A673 (cell line): ENCODE measurements around the gene CHRNE.

Experiments
- EZH2 ChIP-seq: fragments of 200-600 bp; sonication (generic); IDR thresholded peaks from 2 replicates; pipeline ENCODE4 v1.6.1; 2017; ENCODE audit warnings: borderline replicate concordance, low read depth, mild to moderate bottlenecking, mixed read lengths, antibody characterized with exemption, low read length; ENCODE audit not compliant: poor library complexity, severe bottlenecking
- TF ChIP-seq, protein P1 (sequence below): fragments of 300-800, 200-600 bp; sonication (generic); conservative IDR thresholded peaks from 2 replicates; pipeline ENCODE4 v1.5.1; 2017; ENCODE audit warnings: low read depth, mild to moderate bottlenecking, antibody characterized with exemption, low read length, moderate library complexity, mixed read lengths

DNA sequence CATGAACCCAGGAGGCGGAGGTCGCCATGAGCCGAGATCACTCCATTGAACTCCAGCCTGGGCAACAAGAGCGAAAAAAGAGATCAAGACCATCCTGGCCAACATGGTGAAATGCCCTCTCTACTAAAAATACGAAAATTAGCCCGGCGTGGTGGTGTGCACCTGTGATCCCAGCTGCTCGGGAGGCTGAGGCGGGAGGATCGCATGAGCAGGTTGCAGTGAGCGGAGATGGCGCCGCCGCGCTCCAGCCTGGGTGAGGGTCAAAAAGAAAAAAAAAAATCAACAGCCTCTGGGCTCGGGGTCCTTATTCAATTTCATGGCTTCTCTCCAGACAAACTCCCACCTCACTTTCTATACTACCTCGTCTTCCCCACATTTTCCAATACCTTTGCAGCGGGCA lies 26.0 kb upstream of the CHRNE start:
- no peak for TF ChIP-seq EZH2
- TF ChIP-seq, protein P1, sequence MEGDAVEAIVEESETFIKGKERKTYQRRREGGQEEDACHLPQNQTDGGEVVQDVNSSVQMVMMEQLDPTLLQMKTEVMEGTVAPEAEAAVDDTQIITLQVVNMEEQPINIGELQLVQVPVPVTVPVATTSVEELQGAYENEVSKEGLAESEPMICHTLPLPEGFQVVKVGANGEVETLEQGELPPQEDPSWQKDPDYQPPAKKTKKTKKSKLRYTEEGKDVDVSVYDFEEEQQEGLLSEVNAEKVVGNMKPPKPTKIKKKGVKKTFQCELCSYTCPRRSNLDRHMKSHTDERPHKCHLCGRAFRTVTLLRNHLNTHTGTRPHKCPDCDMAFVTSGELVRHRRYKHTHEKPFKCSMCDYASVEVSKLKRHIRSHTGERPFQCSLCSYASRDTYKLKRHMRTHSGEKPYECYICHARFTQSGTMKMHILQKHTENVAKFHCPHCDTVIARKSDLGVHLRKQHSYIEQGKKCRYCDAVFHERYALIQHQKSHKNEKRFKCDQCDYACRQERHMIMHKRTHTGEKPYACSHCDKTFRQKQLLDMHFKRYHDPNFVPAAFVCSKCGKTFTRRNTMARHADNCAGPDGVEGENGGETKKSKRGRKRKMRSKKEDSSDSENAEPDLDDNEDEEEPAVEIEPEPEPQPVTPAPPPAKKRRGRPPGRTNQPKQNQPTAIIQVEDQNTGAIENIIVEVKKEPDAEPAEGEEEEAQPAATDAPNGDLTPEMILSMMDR = no peak
